Type B pancreatic cell (in vitro differentiated cells): Measurements from ENCODE around the gene NR3C1. TPM values are rescaled to one million over a fixed set of nuclear protein-coding genes. Genes with fewer than 3 reads are reported as not detected.

Experiments
- DNase-seq: peaks from one replicate; pipeline ENCODE4 v3.0.0; 2021; ENCODE audit warnings: mixed read lengths; ENCODE audit not compliant: unreplicated experiment; ENCODE audit errors: extremely low spot score
- H3K27ac Mint-ChIP-seq: 2 replicates; pipeline ENCODE4 v1.8.0; 2021; ENCODE audit warnings: mild to moderate bottlenecking, mixed read lengths
- H3K27me3 Mint-ChIP-seq: 2 replicates; pipeline ENCODE4 v1.8.0; 2021; ENCODE audit warnings: mixed read lengths
- H3K36me3 Mint-ChIP-seq: 2 replicates; pipeline ENCODE4 v1.8.0; 2021; ENCODE audit warnings: mixed read lengths
- H3K4me1 Mint-ChIP-seq: one replicate; pipeline ENCODE4 v1.8.0; 2021; ENCODE audit warnings: mixed read lengths; ENCODE audit not compliant: unreplicated experiment
- H3K4me3 Mint-ChIP-seq: 2 replicates; pipeline ENCODE4 v1.8.0; 2021; ENCODE audit warnings: mild to moderate bottlenecking, mixed read lengths
- H3K9me3 Mint-ChIP-seq: 2 replicates; pipeline ENCODE4 v1.8.0; 2021; ENCODE audit warnings: mixed read lengths
- CTCF ChIP-seq: fragments of 200-600 bp; sonication (generic); conservative IDR thresholded peaks from 2 replicates; pipeline ENCODE4 v1.5.0; 2021; ENCODE audit warnings: antibody characterized with exemption, mild to moderate bottlenecking
- total RNA-seq: library from RNA; stranded (reverse); gene quantifications from 2 replicates; pipeline ENCODE4 v1.2.1, GENCODE V29; 2021; ENCODE audit warnings: low replicate concordance

NR3C1 gene
- total RNA-seq, 1 donor from 2014 or later: 94.0 TPM

DNA sequence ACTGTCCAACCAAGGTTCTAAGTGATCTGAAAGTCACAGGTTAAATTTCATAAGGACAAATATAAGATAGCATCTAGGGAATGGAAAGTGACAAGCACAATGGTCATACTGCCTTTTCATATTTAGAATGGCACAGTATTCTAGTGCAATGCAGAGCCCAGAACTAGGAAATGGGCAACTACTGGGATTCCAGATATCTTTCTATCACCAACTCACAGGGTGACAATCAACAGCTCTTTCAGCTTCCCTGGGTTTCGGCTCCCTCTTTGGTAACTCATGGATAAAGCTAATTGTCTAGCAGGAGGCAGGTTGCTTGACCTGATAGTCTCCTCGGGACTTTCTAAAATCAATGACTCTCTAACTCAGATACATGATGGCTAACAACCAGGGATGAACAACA lies 60.4 kb downstream of the NR3C1 start:
- peaks cover 17% of the 10 kb centered on the region for H3K4me1 Mint-ChIP-seq
- no peak for DNase-seq
- TF ChIP-seq CTCF: no peak
- H3K4me3 Mint-ChIP-seq: no peak overlapping the region
- peaks cover 8% of the 10 kb centered on the region for H3K36me3 Mint-ChIP-seq
- H3K27ac Mint-ChIP-seq: no peak overlapping the region
- no peaks in the 10 kb centered on the region for H3K9me3 Mint-ChIP-seq
- H3K27me3 Mint-ChIP-seq: no peaks in the 10 kb centered on the region

GRCh38 chr5:143342607-143343006 lies 60.9 kb downstream of the NR3C1 start:
- no peaks in the 10 kb centered on the region for H3K27me3 Mint-ChIP-seq
- H3K4me3 Mint-ChIP-seq: no peak overlapping the region
- no peaks in the 10 kb centered on the region for H3K9me3 Mint-ChIP-seq
- no peak for DNase-seq
- no peak for TF ChIP-seq CTCF
- H3K27ac Mint-ChIP-seq: no peak overlapping the region
- H3K36me3 Mint-ChIP-seq: peaks cover 8% of the 10 kb centered on the region
- peaks cover 13% of the 10 kb centered on the region for H3K4me1 Mint-ChIP-seq

GRCh38 chr5:143341807-143342570 lies 61.5 kb downstream of the NR3C1 start:
- H3K36me3 Mint-ChIP-seq: peaks cover 8% of the 10 kb centered on the region
- H3K9me3 Mint-ChIP-seq: no peaks in the 10 kb centered on the region
- no peak for TF ChIP-seq CTCF
- peaks cover 8% of the 10 kb centered on the region for H3K4me1 Mint-ChIP-seq
- H3K27ac Mint-ChIP-seq: no peak overlapping the region
- no peak overlapping the region for H3K4me3 Mint-ChIP-seq
- no peak for DNase-seq
- no peaks in the 10 kb centered on the region for H3K27me3 Mint-ChIP-seq

DNA sequence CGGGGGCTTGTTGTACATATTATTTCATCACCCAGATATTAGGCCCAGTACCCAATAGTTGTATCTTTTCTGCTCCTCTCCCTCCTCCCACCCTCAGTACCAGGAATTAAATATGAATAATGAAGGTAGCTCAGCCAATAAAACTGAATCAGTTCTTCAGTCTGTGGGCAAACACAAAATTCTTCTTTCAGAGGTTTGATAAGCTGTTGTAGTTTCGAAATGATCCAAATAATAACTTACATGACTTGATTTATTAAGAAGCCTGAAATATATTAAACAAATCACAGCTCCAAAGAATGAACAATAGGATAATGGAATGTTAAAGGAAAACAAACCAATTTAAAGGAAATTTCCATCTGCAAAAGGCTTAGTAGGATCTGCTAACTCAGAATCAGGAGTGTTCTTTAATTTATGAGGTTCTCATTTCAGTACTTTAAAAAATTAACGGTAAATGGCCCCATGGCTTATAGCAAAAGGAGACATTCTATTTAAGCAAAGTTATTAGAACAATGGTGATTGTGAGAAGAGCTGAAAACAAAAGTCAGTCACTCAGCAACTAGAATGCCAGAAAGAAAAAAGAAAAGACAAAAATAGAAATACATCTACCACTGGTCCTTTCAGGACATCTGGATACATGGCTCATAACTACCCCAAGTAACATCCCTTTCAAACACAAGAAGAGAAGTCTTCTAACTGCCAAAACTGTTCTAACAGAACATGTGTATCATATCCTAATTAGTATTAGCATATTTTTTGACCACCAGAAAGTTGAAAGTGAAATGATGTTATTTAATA lies 62.4 kb downstream of the NR3C1 start:
- Mint-ChIP-seq H3K27ac (no peak overlapping the region), H3K4me3 (no peak overlapping the region), H3K27me3 (no peaks in the 10 kb centered on the region), H3K36me3 (peaks cover 8% of the 10 kb centered on the region), H3K9me3 (no peaks in the 10 kb centered on the region), H3K4me1 (peaks cover 8% of the 10 kb centered on the region)
- TF ChIP-seq CTCF: no peak
- no peak for DNase-seq

- no peak for DNase-seq
- peaks cover 13% of the 10 kb centered on the region for H3K36me3 Mint-ChIP-seq
- H3K4me3 Mint-ChIP-seq: no peak overlapping the region
- H3K27ac Mint-ChIP-seq: no peak overlapping the region
- no peaks in the 10 kb centered on the region for H3K27me3 Mint-ChIP-seq
- no peak for TF ChIP-seq CTCF
- no peaks in the 10 kb centered on the region for H3K9me3 Mint-ChIP-seq
- peaks cover 8% of the 10 kb centered on the region for H3K4me1 Mint-ChIP-seq
Measured at GRCh38 chr5:143338658-143339366, 64.7 kb downstream of the NR3C1 start.
